Measurements from ENCODE around the gene JAKMIP1.

JAKMIP1 gene

GRCh38 chr4:6038711-6039110, 161.6 kb downstream of the JAKMIP1 start:
- no peak for DNase-seq
- Histone ChIP-seq H3K9me3 (ENCODE audit: severe bottlenecking) (no peaks in the 10 kb centered on the region), H3K4me3 (ENCODE audit: low read depth, low read length) (no peak overlapping the region), H3K27ac (no peak overlapping the region), H3K27me3 (ENCODE audit: insufficient read depth, low read depth, severe bottlenecking) (no peaks in the 10 kb centered on the region), H3K36me3 (no peaks in the 10 kb centered on the region)
- TF ChIP-seq, protein P1, sequence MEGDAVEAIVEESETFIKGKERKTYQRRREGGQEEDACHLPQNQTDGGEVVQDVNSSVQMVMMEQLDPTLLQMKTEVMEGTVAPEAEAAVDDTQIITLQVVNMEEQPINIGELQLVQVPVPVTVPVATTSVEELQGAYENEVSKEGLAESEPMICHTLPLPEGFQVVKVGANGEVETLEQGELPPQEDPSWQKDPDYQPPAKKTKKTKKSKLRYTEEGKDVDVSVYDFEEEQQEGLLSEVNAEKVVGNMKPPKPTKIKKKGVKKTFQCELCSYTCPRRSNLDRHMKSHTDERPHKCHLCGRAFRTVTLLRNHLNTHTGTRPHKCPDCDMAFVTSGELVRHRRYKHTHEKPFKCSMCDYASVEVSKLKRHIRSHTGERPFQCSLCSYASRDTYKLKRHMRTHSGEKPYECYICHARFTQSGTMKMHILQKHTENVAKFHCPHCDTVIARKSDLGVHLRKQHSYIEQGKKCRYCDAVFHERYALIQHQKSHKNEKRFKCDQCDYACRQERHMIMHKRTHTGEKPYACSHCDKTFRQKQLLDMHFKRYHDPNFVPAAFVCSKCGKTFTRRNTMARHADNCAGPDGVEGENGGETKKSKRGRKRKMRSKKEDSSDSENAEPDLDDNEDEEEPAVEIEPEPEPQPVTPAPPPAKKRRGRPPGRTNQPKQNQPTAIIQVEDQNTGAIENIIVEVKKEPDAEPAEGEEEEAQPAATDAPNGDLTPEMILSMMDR (IDR thresholded peaks at IDR 0.05; ENCODE audit: low read depth, low read length) = no peak

DNA sequence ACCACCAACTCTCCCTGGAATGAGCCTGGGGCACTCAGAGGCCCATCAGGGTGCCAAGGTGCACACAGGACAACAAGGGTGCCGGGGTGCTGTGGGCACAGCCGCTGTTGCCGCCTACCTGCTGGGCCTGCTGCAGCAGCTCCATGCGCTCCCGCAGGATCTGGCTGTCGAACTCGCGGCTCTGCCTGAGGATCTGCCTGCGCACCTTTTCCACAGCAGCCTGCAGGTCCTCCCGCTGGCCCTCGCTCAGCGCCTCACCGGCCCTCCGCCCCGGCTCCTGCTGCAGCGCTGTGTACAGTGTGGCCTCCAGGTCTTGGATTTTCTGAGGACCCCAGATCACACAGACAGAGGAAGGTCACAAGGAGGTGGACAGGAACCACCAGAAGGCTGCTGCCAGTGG, 164.6 kb downstream of the JAKMIP1 start:
- H3K36me3 ChIP-seq = no peaks in the 10 kb centered on the region
- no peaks in the 10 kb centered on the region for H3K9me3 ChIP-seq (ENCODE audit: severe bottlenecking)
- TF ChIP-seq, protein P1 (IDR thresholded peaks at IDR 0.05; ENCODE audit: low read depth, low read length) = no peak
- H3K4me3 ChIP-seq (ENCODE audit: low read depth, low read length) = no peak overlapping the region
- H3K27ac ChIP-seq = no peak overlapping the region
- H3K27me3 ChIP-seq (ENCODE audit: insufficient read depth, low read depth, severe bottlenecking) = no peaks in the 10 kb centered on the region
- DNase-seq = no peak

DNA sequence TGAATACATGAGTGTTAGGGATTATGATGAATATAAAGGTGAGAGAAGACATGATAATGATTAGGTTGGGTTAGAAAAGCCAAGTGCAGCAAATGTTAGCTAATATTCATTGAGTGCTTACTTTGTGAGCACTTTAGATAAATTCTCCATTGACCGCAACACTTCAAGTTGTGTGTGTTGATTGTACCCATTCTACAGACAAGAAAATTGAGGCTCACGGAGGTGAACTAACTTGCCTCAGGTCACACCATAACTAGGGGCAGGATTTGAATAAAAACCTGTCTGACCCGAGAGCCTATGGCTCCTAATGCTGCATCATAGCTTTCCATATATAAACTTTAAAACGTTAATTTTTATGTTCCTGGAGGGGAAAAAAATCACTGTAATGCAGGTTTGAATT, 167.0 kb downstream of the JAKMIP1 start:
- H3K36me3 ChIP-seq = no peaks in the 10 kb centered on the region
- H3K27ac ChIP-seq = no peak overlapping the region
- H3K4me3 ChIP-seq (ENCODE audit: low read depth, low read length) = no peak overlapping the region
- H3K27me3 ChIP-seq (ENCODE audit: insufficient read depth, low read depth, severe bottlenecking) = no peaks in the 10 kb centered on the region
- no peaks in the 10 kb centered on the region for H3K9me3 ChIP-seq (ENCODE audit: severe bottlenecking)
- DNase-seq = no peak
- TF ChIP-seq, protein P1 (IDR thresholded peaks at IDR 0.05; ENCODE audit: low read depth, low read length) = no peak

DNA sequence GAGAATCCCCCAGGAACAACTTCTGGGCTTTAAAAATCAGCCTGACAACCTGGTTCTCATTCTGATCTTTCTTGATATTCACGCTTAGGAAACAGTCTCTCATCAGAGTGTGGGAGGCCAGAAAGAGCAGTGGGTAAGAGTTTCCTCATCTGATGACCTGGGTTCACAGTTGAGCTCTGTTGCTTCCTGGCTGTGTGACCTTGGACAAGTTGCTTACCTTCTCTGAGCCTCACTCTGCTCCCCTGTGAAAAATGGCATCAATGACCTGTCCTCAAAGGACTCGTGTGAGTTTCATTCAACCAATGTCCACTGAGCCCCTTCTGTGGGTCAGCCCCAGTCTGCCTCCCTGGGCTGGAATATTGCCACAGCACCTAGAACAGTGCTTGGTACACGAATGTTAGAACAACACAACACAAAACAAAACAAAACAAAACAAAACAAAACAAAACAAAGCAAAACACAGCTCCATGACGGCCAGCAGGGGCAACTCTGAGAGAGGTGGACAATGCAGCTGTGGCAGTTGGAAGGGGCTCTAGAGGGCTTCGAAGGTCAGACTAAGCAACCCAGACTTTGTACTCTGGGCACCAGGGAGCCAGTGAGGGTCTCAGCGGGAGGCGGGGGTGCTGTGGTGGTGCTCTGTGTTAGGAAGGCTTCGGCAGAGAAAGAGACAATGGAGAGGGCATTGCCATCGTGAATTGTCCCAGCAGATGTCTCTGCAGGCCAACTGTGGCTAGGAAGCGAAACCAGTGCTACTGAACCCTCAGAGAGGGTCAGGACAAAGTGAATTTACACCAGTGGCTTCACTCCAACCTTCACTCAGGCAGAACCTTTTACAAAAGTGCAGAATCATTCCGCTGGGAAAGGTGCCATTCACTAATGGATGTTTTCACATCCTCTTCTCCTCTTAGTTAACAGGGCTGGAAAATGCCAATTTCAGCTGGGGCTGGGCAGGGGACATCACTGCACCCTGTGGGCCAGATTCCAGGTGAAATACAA, 167.8 kb downstream of the JAKMIP1 start:
- TF ChIP-seq, protein P1 (IDR thresholded peaks at IDR 0.05; ENCODE audit: low read depth, low read length) = no peak

GRCh38 chr4:6031846-6032245, 168.5 kb downstream of the JAKMIP1 start:
- Histone ChIP-seq H3K9me3 (ENCODE audit: severe bottlenecking) (no peaks in the 10 kb centered on the region), H3K27ac (no peak overlapping the region), H3K27me3 (ENCODE audit: insufficient read depth, low read depth, severe bottlenecking) (no peaks in the 10 kb centered on the region), H3K36me3 (no peaks in the 10 kb centered on the region), H3K4me3 (ENCODE audit: low read depth, low read length) (no peak overlapping the region)
- TF ChIP-seq, protein P1 (IDR thresholded peaks at IDR 0.05; ENCODE audit: low read depth, low read length) = no peak
- DNase-seq = no peak

More for the DNA sequence above, 167.8 kb downstream of the JAKMIP1 start:
- Histone ChIP-seq H3K4me3 (ENCODE audit: low read depth, low read length) (no peak overlapping the region), H3K27me3 (ENCODE audit: insufficient read depth, low read depth, severe bottlenecking) (no peaks in the 10 kb centered on the region), H3K9me3 (ENCODE audit: severe bottlenecking) (no peaks in the 10 kb centered on the region), H3K36me3 (no peaks in the 10 kb centered on the region), H3K27ac (no peak overlapping the region)
- DNase-seq = no peak
